Measurements from ENCODE around the gene PIK3C2G. TPM values are rescaled to one million over a fixed set of nuclear protein-coding genes. Genes with fewer than 3 reads are reported as not detected.

Gene PIK3C2G
- total RNA-seq, 2 donors from 2014 or later, result 2.9 to 13.5 TPM

DNA sequence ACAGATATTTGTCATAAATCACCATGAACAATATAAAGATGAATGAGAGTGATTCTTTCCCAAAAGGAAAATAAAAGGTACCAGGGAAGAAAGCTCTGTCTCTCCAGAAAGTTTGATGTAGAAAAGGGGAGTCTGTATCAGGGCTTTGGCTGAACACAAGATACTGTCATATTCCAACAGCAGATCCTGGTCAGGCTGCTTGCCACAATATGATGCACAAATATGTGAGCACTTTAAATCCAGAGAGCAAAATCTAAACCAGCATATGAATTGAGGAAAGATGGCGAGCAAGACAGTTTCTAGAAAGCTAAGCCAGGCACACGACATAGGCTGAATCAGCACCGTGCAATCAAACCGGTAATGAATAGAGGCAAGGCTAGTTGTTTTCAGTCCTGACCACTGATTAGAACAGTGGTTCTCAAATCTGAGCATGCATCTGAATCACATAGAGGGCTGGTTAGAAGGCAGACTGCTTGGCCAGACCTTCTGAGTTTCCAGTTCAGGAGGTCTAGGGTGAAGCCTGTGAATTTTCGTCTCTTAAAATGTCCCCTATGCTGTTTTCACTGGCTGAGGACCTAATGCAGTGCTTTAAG is 415.8 kb downstream of the PIK3C2G start:
- no peak overlapping the region for H3K27ac ChIP-seq
- no peaks in the 10 kb centered on the region for H3K4me1 ChIP-seq
- ATAC-seq (no peak), DNase-seq (no peak)
- TF ChIP-seq POLR2A (IDR thresholded peaks at IDR 0.05), result no peak
- TF ChIP-seq, protein P1, sequence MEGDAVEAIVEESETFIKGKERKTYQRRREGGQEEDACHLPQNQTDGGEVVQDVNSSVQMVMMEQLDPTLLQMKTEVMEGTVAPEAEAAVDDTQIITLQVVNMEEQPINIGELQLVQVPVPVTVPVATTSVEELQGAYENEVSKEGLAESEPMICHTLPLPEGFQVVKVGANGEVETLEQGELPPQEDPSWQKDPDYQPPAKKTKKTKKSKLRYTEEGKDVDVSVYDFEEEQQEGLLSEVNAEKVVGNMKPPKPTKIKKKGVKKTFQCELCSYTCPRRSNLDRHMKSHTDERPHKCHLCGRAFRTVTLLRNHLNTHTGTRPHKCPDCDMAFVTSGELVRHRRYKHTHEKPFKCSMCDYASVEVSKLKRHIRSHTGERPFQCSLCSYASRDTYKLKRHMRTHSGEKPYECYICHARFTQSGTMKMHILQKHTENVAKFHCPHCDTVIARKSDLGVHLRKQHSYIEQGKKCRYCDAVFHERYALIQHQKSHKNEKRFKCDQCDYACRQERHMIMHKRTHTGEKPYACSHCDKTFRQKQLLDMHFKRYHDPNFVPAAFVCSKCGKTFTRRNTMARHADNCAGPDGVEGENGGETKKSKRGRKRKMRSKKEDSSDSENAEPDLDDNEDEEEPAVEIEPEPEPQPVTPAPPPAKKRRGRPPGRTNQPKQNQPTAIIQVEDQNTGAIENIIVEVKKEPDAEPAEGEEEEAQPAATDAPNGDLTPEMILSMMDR (IDR thresholded peaks at IDR 0.05), result no peak
- no peaks in the 10 kb centered on the region for H3K36me3 ChIP-seq (replicated peaks in 1 of 2; ENCODE audit: insufficient read depth in 1 of 2, low read depth in 2 of 2)
- no peaks in the 10 kb centered on the region for H3K27me3 ChIP-seq
- WGBS, 2 donors, result 60 to 68% methylated on average over 5 of the region's 5 CpGs
- H3K4me3 ChIP-seq, result no peak overlapping the region
- no peaks in the 10 kb centered on the region for H3K9me3 ChIP-seq
- intact Hi-C loops (cut with DNase I), result no loop called here

DNA sequence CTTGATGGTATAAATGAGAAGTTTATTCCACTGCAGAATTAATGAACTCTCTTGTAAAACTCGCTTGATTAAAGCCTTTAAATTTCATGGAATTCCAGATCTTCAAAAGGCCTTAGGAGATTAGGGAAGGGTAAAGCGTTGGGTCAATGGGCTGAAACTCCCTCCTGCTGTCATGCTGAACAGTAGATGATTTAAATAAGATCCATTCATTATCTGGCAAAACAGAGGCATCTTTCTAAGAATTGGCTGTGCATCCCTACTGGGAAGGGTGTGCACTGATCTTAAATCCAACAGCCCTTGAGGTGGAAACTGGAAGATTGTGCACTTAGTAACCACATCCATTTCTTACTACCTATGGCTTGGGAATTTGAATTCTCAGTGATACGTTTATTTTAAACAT is 420.5 kb downstream of the PIK3C2G start:
- H3K27ac ChIP-seq, result no peak overlapping the region
- DNase-seq (no peak), ATAC-seq (no peak)
- 46 to 49% methylated on average over 3 of the region's 3 CpGs for WGBS, 2 donors
- H3K4me3 ChIP-seq, result no peak overlapping the region
- TF ChIP-seq POLR2A (IDR thresholded peaks at IDR 0.05), result no peak
- TF ChIP-seq, protein P1 (IDR thresholded peaks at IDR 0.05), result no peak
- no peaks in the 10 kb centered on the region for H3K36me3 ChIP-seq (replicated peaks in 1 of 2; ENCODE audit: insufficient read depth in 1 of 2, low read depth in 2 of 2)
- no peaks in the 10 kb centered on the region for H3K9me3 ChIP-seq
- intact Hi-C loops (cut with DNase I), result no loop called here
- no peaks in the 10 kb centered on the region for H3K27me3 ChIP-seq
- H3K4me1 ChIP-seq, result no peaks in the 10 kb centered on the region

DNA sequence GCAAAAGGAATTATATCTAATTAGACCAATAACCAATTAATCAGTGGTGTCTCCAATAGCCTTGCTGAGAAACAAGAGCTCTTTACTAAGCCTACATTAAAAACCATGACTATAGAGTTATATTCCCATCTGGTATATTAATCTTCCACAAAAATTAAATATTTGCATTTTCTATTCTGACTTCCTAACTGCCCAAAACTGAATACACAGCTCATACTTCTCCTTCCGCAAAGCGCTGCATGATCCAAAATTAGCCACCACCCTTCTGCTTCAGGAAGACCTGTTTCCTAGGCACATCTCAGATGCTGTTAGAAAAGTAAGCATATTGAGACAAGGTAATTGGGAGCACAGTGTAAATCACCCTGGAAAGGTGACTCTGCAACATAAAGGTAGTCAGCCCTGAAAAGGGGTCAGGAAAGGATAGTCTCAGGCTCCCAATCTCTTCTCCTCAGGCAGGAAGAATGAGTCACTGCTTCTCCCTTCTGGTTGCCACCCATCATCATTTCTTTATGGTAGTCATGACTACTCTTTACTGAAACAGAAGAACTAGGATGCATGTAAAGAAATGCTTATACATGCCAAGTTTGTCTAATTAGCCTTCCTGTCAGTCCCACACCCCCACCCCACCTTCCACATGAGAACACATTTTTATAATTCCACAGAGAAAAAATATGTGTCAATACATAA is 422.2 kb downstream of the PIK3C2G start:
- intact Hi-C loops (cut with DNase I), result no loop called here
- ATAC-seq, result no peak
- 77 to 98% methylated on average over 2 of the region's 2 CpGs for WGBS, 2 donors
- Histone ChIP-seq H3K36me3 (replicated peaks in 1 of 2; ENCODE audit: insufficient read depth in 1 of 2, low read depth in 2 of 2) (no peaks in the 10 kb centered on the region), H3K27ac (no peak overlapping the region), H3K4me1 (no peaks in the 10 kb centered on the region), H3K9me3 (no peaks in the 10 kb centered on the region), H3K27me3 (no peaks in the 10 kb centered on the region), H3K4me3 (no peak overlapping the region)
- no peak for DNase-seq
- TF ChIP-seq, protein P1 (IDR thresholded peaks at IDR 0.05), result no peak

DNA sequence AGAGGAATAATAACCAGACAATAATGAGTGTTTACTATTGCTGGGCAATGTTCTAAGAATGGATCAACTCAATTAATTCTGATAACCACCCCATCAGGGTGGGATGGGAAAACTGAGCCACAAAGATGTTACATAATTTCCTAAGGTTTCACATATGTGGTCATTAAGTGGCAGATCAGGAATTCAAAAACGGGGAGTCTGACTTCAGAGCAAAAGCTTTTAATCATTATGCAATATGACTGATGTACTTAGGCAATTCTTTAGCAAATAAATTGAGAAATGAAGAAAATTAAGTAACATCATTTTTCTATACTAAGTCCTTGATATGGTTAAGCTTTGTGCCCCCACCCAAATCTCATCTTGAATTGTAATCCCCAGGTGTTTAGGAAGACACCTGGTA is 423.1 kb downstream of the PIK3C2G start:
- Histone ChIP-seq H3K27me3 (no peaks in the 10 kb centered on the region), H3K36me3 (replicated peaks in 1 of 2; ENCODE audit: insufficient read depth in 1 of 2, low read depth in 2 of 2) (no peaks in the 10 kb centered on the region), H3K4me3 (no peak overlapping the region), H3K9me3 (no peaks in the 10 kb centered on the region), H3K4me1 (no peaks in the 10 kb centered on the region), H3K27ac (no peak overlapping the region)
- intact Hi-C loops (cut with DNase I), result no loop called here
- DNase-seq (no peak), ATAC-seq (no peak)
- TF ChIP-seq POLR2A (IDR thresholded peaks at IDR 0.05), result no peak
- 29 to 33% methylated on average over 1 of the region's 1 CpG for WGBS, 2 donors

DNA sequence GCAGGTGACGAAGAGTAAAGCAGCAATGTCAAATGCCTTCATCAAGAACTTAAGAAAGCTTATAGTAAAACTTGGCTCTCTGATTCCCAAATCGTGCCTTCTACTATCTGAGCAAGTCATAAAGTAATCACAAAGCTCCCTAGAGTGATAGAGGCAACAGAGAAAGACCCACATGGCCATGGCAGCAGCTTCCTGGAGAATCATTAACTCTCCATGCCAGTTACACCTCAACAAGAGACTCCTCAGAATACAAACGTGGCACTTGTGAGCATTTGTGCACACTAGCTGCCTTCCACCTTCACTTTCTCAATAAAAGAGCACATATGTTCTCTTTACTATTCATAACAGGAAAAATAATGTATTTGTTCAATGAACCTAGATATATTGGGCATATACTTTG is 428.5 kb downstream of the PIK3C2G start:
- Histone ChIP-seq H3K4me3 (no peak overlapping the region), H3K27me3 (no peaks in the 10 kb centered on the region), H3K4me1 (no peaks in the 10 kb centered on the region), H3K9me3 (no peaks in the 10 kb centered on the region), H3K36me3 (replicated peaks in 1 of 2; ENCODE audit: insufficient read depth in 1 of 2, low read depth in 2 of 2) (no peaks in the 10 kb centered on the region), H3K27ac (no peak overlapping the region)
- TF ChIP-seq, protein P1 (IDR thresholded peaks at IDR 0.05), result no peak
- no peak for TF ChIP-seq POLR2A (IDR thresholded peaks at IDR 0.05)
- intact Hi-C loops (cut with DNase I), result no loop called here
- DNase-seq, result no peak
- WGBS, 2 donors, result 43 to 45% methylated on average over 3 of the region's 3 CpGs
- ATAC-seq, result no peak
